GM21825 (cell line): ENCODE measurements around the gene FKRP.
"Not testable (repeated sequence)": the region's sequence is repeated elsewhere in the genome, so short reads cannot be mapped to it uniquely, and the experiment has no call there.

Source experiments
- ATAC-seq: cut with Tn5 transposase; IDR thresholded peaks from one replicate; pipeline ENCODE4 v1.9.1; 2021; ENCODE audit warnings: mild to moderate bottlenecking, moderate library complexity; ENCODE audit not compliant: unreplicated experiment

The FKRP gene

DNA sequence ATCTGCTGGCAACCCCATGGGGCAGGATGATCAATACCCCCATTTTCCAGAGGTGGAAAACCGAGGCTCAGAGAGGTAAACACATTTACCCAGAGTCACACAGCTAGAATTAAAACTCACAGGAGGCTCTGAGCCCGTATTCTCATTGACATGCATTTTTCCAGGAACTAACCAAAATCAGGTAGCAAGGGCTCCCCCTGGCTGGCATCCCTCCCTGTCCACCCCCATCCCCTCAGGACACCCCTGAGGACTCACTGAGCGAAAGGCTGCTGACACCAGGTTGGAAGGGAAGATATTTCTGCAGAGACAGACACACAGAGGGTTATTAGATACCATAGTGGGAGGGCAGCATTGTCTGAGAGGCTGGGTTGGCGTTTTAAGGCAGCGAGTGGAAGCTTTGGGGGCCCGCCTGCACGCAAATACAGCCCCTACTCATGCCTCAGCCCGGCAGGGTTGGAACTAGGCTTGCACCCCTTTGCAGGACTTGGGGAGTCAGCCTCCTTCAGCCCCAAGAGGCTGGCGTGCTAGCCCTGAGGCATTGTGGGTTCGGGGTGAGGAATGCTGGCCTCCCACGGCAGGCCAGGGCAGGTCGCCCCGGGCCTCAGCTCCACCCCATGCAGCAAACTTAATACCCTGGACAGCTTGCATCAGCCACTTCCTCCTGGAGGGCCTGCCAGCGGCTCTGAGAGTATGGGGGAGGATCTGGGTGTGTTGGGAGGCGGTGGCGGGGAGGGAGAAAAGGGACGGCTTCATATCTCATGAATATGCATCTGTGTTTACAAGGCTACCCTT is 38.6 kb downstream of the FKRP start:
- no peak for ATAC-seq

GRCh38 chr19:46785054-46785979 is 39.5 kb downstream of the FKRP start:
- ATAC-seq = no peak

DNA sequence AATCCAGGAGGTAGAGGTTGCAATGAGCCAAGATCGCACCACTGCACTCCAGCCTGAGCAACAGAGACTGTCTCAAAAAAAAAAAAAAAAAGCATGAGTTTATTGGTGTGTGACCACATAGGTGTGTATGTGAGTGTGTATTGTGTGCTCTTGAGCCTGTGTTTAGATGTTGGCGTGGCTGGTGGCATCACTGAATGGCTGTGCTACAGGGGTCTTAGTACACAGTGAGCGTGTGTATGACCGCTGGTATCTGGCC is 40.1 kb downstream of the FKRP start:
- peak; percentile 2 for ATAC-seq

DNA sequence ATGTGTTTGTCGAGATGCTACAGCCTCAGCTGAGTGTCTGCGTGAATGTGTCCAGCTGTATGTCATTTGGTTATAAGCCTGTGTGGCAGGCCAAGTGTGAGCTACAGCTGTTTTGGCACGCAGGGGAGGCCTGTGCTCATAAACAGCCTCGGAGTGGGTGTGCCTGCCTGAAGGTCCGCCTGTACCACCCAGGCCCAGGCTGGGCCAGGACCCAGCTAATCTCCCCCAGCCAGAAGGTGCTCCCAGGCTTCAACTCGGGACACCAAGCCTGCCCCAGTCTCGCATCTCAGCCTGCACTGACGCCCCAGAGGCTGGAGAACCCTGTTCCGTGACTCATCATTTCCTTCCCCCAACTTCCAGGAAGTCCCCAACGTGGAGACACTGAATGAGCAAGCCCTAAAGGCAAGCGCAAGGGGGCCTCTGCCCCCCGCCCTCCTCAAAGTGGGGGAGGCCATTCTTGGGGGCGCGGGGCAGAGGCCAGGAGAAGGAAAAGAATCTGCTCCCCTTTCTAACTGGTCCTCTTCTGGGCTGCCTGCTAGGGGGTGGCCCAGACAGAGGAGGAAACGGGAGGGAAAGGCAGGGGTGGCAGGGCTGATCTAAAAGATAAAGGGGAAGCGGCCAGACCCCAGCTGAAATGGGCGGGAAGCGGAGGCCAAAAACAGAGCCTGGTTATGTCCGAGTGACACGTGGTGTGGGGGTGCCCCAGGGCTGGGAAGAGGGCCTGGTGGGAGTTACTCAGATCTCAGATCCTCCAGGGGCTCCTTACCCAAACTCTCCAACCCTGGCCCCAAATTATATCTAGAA is 40.6 kb downstream of the FKRP start:
- peak; percentile 31 for ATAC-seq

DNA sequence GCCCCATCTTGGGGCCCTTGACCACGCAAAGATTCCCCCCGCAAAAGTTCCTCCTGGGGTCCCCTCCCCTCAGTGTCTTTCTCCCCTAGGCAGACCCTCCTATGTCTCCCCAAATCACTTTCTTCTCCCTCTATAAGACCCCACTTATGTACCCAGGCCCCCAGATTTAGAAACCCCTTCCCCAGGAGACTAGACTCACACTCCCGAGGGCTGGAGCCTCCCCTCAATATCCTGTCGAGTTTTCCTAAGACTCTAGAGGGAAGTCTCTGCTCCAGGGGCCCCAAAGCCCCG is 41.1 kb downstream of the FKRP start:
- ATAC-seq = no peak

GRCh38 chr19:46787331-46788261 is 41.7 kb downstream of the FKRP start:
- ATAC-seq = no peak

DNA sequence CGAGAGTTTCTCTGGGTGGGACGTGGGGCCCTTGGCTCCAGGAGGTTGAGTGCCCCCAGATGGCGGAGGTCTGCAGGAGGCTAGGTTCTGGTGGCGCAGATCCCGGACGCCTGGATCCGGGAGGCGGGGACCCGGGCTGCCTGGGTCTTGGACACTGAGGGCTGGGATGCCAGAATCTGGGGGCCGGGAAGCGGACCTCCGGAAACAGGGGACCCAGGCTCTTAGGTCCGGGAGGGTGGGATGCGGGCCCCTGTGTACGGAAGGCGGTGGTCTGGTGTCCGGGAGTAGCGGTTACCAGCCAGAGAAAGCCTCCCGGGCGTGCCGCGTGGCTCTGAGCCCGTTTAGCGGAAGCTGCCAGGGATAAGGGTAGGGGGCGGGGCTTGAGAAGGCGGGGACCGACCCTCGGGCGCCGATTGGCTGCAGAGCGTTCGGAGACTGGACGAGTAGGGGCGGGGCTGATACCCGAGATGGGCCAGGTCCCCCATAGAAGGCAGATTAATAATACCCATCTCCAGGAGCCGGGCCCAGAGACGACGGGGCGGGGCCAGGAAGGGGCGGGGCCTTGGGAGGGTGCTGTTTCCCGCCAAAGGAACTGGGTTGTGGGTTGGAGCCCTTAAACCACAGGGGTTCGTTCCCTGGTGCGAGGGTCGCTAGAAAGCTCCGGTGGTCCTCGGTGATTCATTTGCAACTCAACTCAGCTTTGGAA is 42.6 kb downstream of the FKRP start, which contains the start of gene SLC1A5:
SLC1A5 (minus strand) TSS at position 333 of the 706 bp plus-strand sequence. CDS start 629 bp downstream, outside the sequence.
- peak; percentile 54 for ATAC-seq

GRCh38 chr19:46788968-46789338 is 43.1 kb downstream of the FKRP start:
- no peak for ATAC-seq

DNA sequence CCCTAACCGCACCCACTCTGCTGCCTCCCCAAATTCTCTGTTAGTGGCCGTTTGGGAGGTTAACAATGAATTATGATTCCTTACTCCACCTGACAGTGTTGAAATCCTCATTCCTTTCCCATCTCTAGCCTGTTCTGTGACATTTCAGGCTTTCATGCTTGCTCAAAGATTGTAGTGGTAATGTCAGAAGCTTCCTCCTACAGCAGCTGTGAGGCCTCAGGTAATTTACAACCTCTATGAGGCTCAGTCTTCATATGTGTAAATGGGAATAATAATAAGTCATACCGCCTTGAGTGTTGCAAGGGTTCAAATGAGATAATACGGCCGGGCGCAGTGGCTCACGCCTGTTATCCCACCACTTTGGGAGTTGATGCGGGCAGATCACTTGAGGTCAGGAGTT is 43.5 kb downstream of the FKRP start:
- no peak for ATAC-seq

DNA sequence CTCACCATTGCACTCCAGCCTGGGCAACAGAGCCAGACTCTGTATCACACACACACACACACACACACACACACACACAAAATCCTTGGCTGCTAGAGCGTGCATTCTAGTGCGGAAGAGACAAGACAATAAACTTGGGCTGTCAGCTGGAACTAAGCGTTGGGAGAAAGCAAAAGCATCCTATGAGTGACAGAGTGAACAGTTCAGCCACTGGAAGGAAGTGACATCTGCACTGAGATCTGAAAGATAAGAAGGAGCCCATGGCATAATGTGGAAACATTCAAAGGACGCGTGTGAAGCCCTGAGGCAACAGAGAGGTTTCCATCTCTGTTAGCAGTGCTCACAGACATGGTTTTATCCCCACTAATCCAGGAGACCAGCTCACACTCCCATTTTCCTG is 46.1 kb downstream of the FKRP start:
- ATAC-seq = no peak

- no peak for ATAC-seq
Measured at GRCh38 chr19:46797881-46798280, 52.0 kb downstream of the FKRP start.

DNA sequence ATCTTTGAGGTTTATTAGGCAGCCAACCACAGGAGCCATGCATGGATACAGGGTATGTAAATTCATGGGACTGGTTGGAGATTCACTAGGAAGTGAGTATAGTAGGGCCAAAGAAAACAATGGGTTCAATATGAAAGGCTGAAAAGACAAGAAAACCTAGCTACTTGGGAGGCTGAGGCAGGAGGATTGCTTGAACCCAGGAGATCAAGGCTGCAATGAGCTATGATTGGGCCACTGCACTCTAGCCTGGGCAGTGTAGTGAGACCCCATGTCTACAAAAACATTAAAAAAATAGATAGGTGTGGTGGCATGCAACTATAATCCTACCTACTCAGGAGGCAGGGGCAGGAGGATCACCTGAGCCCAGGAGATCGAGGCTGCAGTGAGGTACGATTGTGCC is 52.9 kb downstream of the FKRP start:
- ATAC-seq = no peak

- no peak for ATAC-seq
Measured at GRCh38 chr19:46802152-46802551, 56.3 kb downstream of the FKRP start.

DNA sequence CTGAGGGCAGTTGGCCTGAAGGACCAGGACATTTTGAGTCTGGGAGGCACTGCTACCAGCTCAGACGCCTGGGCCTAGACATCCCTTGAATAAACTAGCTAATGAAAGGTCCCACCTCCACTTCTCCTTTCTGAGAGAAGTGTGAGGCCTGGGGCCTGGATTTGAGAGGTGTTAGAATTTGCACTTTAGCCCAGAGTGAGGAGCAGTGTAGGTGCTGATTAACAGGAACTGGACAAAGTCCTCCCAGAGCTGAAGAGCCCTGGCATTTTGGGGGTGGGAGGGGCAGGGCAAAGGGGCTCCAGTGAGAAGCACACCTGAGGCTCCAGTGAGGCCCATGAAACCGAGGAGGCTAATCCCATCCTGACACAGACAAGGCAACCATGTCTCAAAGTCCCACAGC is 57.7 kb downstream of the FKRP start:
- no peak for ATAC-seq

- ATAC-seq = not testable (repeated sequence)
Measured at GRCh38 chr19:46804432-46804831, 58.6 kb downstream of the FKRP start.

GRCh38 chr19:46806656-46807055 is 60.8 kb downstream of the FKRP start:
- ATAC-seq = no peak
